Astrocyte of the cerebellum (primary cell): Measurements from ENCODE around the gene ZSWIM5.
"Not testable (repeated sequence)": the region's sequence is repeated elsewhere in the genome, so short reads cannot be mapped to it uniquely, and the experiment has no call there.

Experiments
- DNase-seq: peaks from one replicate; pipeline ENCODE4 v3.0.0-alpha.2; 2011; ENCODE audit warnings: low read depth
- H3K4me3 ChIP-seq: 2 replicates; pipeline ENCODE4 v1.5.1; 2011; ENCODE audit warnings: mild to moderate bottlenecking, low read depth, low read length, moderate library complexity
- in situ Hi-C: cut with HindIII; loops from 2 replicates; pipeline ENCODE4 v1.10.0; 2017; ENCODE audit warnings: low sequenced_read_pairs
- TF ChIP-seq, protein P1 (sequence below): IDR thresholded peaks from 2 replicates; pipeline ENCODE4 v1.5.1; 2012; ENCODE audit warnings: low read length, low read depth, moderate library complexity, mild to moderate bottlenecking; ENCODE audit errors: missing control alignments

The ZSWIM5 gene

DNA sequence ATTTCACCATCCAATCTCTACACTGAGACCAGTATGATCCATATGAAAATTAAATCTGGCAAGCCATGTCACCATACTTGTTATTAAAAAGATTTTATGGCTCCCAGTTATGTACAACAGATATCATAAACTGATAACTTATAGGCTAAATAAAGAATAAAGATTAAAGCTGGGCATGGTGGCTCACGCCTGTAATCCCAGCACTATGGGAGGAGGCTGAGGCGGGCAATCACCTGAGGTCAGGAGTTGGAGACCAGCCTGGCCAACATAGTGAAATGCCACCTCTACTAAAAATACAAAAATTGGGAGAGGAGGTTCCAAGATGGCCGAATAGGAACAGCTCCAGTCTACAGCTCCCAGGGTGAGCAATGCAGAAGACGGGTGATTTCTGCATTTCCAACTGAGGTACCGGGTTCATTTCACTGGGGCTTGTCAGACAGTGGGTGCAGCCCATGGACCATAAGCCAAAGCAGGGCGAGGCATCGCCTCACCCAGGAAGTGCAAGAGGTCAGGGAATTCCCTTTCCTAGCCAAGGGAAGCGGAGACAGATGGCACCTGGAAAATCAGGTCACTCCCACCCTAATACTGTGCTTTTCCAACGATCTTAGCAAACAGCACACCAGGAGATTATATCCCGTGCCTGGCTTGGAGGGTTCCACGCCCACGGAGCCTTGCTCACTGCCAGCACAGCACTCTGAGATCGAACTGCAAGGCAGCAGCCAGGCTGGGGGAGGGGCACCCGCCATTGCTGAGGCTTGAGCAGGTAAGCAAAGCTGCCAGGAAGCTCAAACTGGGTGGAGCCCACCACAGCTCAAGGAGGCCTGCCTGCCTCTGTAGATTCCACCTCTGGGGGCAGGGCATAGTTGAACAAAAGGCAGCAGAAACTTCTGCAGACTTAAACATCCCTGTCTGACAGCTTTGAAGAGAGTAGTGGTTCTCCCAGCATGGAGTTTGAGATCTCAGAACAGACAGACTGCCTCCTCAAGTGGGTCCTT lies 44.1 kb downstream of the ZSWIM5 start:
- DNase-seq, H3K4me3 ChIP-seq, in situ Hi-C loops: not testable (repeated sequence)

DNA sequence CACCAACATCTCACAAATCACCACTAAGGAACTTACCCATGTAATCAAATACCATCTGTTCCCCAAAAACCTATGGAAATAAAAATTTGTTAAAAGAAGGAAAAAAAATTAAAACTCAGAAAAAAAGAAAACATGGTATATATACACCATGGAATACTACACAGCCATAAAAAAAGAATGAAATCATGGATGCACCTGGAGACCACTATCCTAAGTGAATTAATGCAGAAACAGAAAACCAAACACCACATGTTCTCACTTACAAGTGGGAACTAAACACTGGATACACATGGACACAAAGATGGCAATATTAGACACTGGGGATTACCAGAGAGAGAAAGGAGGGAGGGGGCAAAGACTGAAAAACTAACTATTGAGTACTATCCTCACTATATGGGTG lies 50.4 kb downstream of the ZSWIM5 start:
- no peak for DNase-seq
- TF ChIP-seq, protein P1, sequence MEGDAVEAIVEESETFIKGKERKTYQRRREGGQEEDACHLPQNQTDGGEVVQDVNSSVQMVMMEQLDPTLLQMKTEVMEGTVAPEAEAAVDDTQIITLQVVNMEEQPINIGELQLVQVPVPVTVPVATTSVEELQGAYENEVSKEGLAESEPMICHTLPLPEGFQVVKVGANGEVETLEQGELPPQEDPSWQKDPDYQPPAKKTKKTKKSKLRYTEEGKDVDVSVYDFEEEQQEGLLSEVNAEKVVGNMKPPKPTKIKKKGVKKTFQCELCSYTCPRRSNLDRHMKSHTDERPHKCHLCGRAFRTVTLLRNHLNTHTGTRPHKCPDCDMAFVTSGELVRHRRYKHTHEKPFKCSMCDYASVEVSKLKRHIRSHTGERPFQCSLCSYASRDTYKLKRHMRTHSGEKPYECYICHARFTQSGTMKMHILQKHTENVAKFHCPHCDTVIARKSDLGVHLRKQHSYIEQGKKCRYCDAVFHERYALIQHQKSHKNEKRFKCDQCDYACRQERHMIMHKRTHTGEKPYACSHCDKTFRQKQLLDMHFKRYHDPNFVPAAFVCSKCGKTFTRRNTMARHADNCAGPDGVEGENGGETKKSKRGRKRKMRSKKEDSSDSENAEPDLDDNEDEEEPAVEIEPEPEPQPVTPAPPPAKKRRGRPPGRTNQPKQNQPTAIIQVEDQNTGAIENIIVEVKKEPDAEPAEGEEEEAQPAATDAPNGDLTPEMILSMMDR, result no peak
- H3K4me3 ChIP-seq, result no peak overlapping the region
- in situ Hi-C loops, result no loop called here

DNA sequence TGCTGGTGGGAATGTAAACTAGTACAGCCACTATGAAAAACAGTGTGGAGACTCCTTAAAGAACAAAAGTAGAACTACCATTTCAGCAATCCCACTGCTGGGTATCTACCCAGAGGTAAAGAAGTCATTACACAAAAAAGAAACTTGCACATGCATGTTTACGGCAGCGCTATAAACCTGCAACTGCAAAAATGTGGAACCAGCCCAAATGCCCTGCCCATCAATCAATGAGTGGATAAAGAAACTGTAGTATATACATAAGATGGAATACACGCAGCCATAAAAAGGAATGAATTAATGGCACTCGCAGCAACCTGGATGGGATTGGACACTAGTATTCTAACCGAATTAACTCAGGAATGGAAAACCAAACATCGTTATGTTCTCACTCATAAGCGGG lies 51.0 kb downstream of the ZSWIM5 start:
- in situ Hi-C loops, result no loop called here
- DNase-seq, result no peak
- no peak overlapping the region for H3K4me3 ChIP-seq
- TF ChIP-seq, protein P1, result no peak

DNA sequence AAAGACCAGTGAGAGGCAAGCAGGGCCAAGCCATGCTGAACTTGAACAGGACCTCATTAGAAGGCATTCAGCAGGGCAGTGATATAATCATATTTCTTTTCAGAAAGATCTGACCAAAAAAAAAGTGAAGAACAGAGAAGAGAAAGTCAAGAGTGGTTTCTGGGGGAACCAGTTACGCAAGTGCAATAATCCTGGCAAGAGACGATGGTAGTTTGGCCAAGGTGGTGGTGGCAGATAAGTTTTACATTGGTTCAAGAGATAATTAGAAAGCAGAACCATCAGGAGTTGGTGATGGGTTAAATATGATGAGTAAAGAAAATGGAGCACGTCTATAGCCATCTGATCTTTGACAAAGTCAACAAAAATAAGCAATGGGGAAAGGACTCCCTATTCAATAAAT lies 54.3 kb downstream of the ZSWIM5 start:
- no peak for DNase-seq
- TF ChIP-seq, protein P1, result no peak
- H3K4me3 ChIP-seq, result no peak overlapping the region
- in situ Hi-C loops, result no loop called here

DNA sequence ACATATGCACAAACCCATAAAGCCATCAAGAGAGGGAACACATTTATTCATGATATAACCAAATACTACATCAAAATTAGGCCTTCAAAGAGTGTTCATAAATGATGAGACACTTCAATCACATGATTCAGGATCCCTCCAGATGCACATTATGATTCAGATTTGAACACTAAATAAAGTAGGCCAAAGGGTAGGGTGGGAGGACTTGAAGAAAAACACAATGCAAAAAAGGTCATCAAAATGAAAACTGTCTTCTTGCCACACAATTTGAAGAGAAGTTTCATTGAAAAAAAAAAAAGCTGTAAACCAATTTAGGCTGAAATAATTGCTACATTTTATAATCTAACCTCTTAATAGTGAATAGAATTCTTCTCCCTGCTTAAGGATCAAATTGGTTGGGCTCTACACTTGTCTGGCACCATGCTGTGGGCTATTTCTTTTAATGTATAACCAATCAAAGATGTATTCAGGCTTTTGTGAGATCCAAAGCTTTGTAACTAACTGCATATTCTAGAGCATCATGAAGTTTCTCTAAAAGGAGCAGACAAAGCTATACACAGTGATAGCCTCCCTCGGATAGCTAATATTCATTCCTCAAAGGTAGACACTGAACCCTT lies 58.1 kb downstream of the ZSWIM5 start:
- TF ChIP-seq, protein P1, result no peak
- no peak for DNase-seq
- in situ Hi-C loops, result no loop called here
- H3K4me3 ChIP-seq, result no peak overlapping the region

DNA sequence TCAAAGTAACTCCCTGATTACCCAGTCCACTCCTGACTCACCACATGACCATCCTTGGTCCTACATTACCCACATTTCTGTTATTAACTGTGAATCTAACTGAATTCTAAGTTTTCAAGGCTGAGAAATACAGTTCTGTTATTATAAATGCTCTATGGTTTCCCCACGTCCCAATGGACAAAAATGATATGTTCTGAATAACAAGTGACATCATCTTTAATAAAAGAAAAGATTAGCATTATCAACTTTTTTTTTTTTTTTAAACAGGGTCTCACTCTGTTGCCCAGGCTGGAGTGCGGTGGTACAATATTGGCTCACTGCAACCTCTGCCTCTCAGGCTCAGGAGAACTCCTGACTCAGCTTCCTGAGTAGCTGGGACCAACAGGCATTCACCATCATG lies 59.6 kb downstream of the ZSWIM5 start:
- no peak for DNase-seq
- in situ Hi-C loops, result no loop called here
- TF ChIP-seq, protein P1, result no peak
- H3K4me3 ChIP-seq, result no peak overlapping the region
